Measurements from ENCODE around the gene MAP1LC3B. TPM values are rescaled to one million over a fixed set of nuclear protein-coding genes. Genes with fewer than 3 reads are reported as not detected.
A peak's percentile ranks its signal among the peaks of the same experiment; 100 is the strongest.

MAP1LC3B gene
- total RNA-seq, 1 donor from 2014 or later = 39.1 TPM

DNA sequence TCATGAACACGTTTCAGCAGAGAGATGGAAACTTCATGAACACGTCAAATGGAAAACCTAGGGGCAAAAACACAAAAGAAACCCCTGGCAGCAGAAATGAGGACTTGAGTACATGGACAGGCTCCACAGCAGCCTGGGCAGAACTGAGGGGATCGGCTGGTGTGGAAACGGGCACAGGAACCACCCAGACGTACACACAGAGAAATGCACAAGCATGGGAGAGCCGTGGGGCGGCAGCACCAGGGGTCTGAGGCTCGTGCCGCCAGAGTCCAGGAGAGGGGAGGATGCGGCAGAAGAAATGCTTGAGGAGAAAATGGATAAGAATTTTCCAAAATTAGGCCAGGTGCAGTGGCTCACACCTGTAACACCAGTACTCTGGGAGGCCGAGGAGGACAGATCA is 30.0 kb downstream of the MAP1LC3B start:
- H3K27ac Mint-ChIP-seq = no peak overlapping the region
- peaks cover 18% of the 10 kb centered on the region for H3K4me1 Mint-ChIP-seq
- peaks cover 25% of the 10 kb centered on the region for H3K36me3 Mint-ChIP-seq
- H3K4me3 Mint-ChIP-seq = no peak overlapping the region
- H3K9me3 Mint-ChIP-seq = no peaks in the 10 kb centered on the region
- Histone ChIP-seq H4K20me1 (ENCODE audit: low read depth) (peaks cover 31% of the 10 kb centered on the region), H3K36me3 (no peaks in the 10 kb centered on the region), H3K9me3 (ENCODE audit: low read depth) (no peaks in the 10 kb centered on the region), H3K79me2 (ENCODE audit: low read depth) (peaks cover 3% of the 10 kb centered on the region), H3F3A (ENCODE audit: low read depth) (no peaks in the 10 kb centered on the region), H3K27me3 (no peaks in the 10 kb centered on the region), H2AFZ (replicated peaks) (no peak overlapping the region), H3K4me1 (peaks cover 15% of the 10 kb centered on the region), H3K4me3 (no peak overlapping the region), H3K9ac (no peak overlapping the region), H3K27ac (no peak overlapping the region), H3K4me2 (no peak overlapping the region)
- no peak for DNase-seq (ENCODE audit: low spot score)
- TF ChIP-seq, protein P1, sequence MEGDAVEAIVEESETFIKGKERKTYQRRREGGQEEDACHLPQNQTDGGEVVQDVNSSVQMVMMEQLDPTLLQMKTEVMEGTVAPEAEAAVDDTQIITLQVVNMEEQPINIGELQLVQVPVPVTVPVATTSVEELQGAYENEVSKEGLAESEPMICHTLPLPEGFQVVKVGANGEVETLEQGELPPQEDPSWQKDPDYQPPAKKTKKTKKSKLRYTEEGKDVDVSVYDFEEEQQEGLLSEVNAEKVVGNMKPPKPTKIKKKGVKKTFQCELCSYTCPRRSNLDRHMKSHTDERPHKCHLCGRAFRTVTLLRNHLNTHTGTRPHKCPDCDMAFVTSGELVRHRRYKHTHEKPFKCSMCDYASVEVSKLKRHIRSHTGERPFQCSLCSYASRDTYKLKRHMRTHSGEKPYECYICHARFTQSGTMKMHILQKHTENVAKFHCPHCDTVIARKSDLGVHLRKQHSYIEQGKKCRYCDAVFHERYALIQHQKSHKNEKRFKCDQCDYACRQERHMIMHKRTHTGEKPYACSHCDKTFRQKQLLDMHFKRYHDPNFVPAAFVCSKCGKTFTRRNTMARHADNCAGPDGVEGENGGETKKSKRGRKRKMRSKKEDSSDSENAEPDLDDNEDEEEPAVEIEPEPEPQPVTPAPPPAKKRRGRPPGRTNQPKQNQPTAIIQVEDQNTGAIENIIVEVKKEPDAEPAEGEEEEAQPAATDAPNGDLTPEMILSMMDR (IDR thresholded peaks at IDR 0.05) = no peak
- no peak for TF ChIP-seq EZH2 (IDR thresholded peaks at IDR 0.05)
- TF ChIP-seq EZH2phosphoT487 (IDR thresholded peaks at IDR 0.05) = no peak
- H3K27me3 Mint-ChIP-seq (ENCODE audit: insufficient read depth, low read depth) = no peaks in the 10 kb centered on the region

DNA sequence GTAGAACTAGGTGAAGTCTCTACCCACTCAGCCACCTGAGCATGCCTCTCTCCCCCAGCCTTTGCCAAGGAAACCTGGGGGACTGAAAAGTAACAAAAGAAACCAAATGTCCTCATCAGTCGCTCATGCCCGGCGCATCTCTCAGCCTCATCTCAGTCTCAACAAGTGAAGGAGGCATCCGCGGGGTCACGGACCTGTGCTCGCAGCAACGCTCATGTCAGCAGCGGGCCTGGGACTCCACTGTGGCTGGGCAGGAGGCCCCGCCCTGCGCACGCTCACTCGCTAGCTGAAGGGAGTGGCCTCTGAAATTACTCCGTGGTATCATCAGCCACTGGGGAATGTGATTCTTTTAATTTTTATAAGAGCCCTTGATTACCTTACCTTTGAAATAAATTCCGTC is 31.3 kb downstream of the MAP1LC3B start:
- no peaks in the 10 kb centered on the region for H3K36me3 ChIP-seq
- H3K27me3 ChIP-seq = no peaks in the 10 kb centered on the region
- H3K4me2 ChIP-seq = no peak overlapping the region
- peaks cover 41% of the 10 kb centered on the region for H4K20me1 ChIP-seq (ENCODE audit: low read depth)
- no peaks in the 10 kb centered on the region for H3K9me3 Mint-ChIP-seq
- no peak overlapping the region for H3K9ac ChIP-seq
- H3F3A ChIP-seq (ENCODE audit: low read depth) = no peaks in the 10 kb centered on the region
- peaks cover 19% of the 10 kb centered on the region for H3K4me1 ChIP-seq
- H3K79me2 ChIP-seq (ENCODE audit: low read depth) = peaks cover 3% of the 10 kb centered on the region
- H2AFZ ChIP-seq (replicated peaks) = no peak overlapping the region
- no peaks in the 10 kb centered on the region for H3K27me3 Mint-ChIP-seq (ENCODE audit: insufficient read depth, low read depth)
- TF ChIP-seq EZH2 (IDR thresholded peaks at IDR 0.05) (no peak), EZH2phosphoT487 (IDR thresholded peaks at IDR 0.05) (no peak)
- TF ChIP-seq, protein P1 (IDR thresholded peaks at IDR 0.05) = no peak
- no peak for DNase-seq (ENCODE audit: low spot score)
- peaks cover 24% of the 10 kb centered on the region for H3K4me1 Mint-ChIP-seq
- no peak overlapping the region for H3K27ac ChIP-seq
- no peaks in the 10 kb centered on the region for H3K9me3 ChIP-seq (ENCODE audit: low read depth)
- no peak overlapping the region for H3K4me3 ChIP-seq
- no peak overlapping the region for H3K4me3 Mint-ChIP-seq
- no peak overlapping the region for H3K27ac Mint-ChIP-seq
- H3K36me3 Mint-ChIP-seq = peaks cover 22% of the 10 kb centered on the region

DNA sequence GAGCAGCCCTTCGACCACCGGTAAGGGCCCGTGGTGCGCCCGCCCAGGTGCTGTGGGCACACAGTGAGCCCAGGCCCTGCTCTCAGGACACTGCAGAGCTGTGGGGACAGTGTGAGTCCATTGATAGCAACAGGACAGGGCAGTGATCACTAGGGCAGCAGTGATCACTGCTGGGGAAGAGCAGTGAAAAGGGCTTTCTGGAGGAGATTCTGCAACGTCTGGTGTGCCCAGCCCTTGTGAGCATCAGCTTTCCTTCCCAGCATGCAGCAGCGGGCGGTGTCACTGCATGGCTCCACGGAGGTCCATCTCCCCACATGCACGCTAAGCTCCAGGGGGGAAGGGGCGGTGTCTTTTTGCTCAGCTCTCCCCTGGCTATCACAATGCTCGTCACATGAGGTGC is 32.1 kb downstream of the MAP1LC3B start:
- no peak overlapping the region for H2AFZ ChIP-seq (replicated peaks)
- H4K20me1 ChIP-seq (ENCODE audit: low read depth) = peaks cover 41% of the 10 kb centered on the region
- peaks cover 20% of the 10 kb centered on the region for H3K36me3 Mint-ChIP-seq
- H3K36me3 ChIP-seq = no peaks in the 10 kb centered on the region
- no peak overlapping the region for H3K4me3 ChIP-seq
- no peak overlapping the region for H3K9ac ChIP-seq
- H3K27ac ChIP-seq = no peak overlapping the region
- H3K79me2 ChIP-seq (ENCODE audit: low read depth) = peaks cover 3% of the 10 kb centered on the region
- H3K27me3 ChIP-seq = no peaks in the 10 kb centered on the region
- H3K4me1 ChIP-seq = peaks cover 19% of the 10 kb centered on the region
- H3K27ac Mint-ChIP-seq = no peak overlapping the region
- TF ChIP-seq EZH2phosphoT487 (IDR thresholded peaks at IDR 0.05) (no peak), EZH2 (IDR thresholded peaks at IDR 0.05) (no peak)
- TF ChIP-seq, protein P1 (IDR thresholded peaks at IDR 0.05) = no peak
- no peaks in the 10 kb centered on the region for H3K9me3 ChIP-seq (ENCODE audit: low read depth)
- no peak overlapping the region for H3K4me3 Mint-ChIP-seq
- H3K4me2 ChIP-seq = no peak overlapping the region
- peak; percentile 29 for DNase-seq (ENCODE audit: low spot score)
- H3K4me1 Mint-ChIP-seq = peaks cover 25% of the 10 kb centered on the region
- H3K9me3 Mint-ChIP-seq = no peaks in the 10 kb centered on the region
- no peaks in the 10 kb centered on the region for H3K27me3 Mint-ChIP-seq (ENCODE audit: insufficient read depth, low read depth)
- no peaks in the 10 kb centered on the region for H3F3A ChIP-seq (ENCODE audit: low read depth)
